ENCODE data around the gene AIFM3. TPM values are rescaled to one million over a fixed set of nuclear protein-coding genes. Genes with fewer than 3 reads are reported as not detected.
"Not testable (repeated sequence)": the region's sequence is repeated elsewhere in the genome, so short reads cannot be mapped to it uniquely, and the experiment has no call there.

AIFM3 gene
- total RNA-seq = 100 to 1,000 TPM; 126 to 184 TPM
- long read RNA-seq, partial matches to known transcripts = 40 of 109 reads
- long read RNA-seq, other reads (novel, unspliced or antisense) = 68 of 109 reads

DNA sequence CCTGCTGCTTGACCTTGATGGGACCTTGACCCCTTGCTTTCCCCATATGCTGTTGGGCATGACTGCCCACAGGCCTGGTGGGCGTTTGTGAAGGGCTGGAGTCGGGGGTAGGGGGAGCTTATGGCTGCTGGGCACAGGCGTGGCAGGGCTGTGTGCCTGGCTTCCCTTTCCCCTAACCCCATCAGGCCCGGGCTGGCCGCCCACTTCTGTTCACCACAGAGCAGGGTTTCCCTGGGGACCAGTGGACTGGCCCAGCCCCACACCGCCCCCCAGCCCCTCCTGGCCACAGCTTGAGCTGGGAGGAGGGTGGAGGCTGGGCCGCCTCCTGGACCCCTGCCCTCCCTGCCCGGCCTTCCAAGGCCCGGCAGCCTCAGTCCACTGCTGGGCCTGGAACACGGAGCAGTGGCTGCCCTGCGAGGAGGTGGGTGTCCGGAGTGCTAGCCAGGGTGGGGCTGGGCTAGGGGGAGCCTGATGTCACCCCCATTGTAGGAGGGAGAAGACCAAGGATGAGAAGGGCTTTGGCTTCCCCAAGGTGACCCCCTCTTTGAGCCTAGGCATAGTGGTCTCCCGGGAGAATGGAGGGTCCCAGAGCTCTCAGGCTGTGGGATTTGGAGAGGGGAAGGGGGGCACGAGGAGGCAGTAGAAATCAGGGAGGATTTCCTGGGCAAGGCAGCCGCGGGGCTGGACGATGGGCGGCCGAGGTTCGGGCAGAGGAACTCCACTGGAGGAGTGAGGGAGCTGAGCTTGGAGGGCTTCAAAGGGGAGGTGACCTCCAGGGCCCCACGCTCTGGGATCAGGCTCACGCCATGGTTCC lies at the start of gene AIFM3:
AIFM3 (plus strand) TSS at position 373 of the 814 bp plus-strand sequence. CDS start 690 bp downstream, outside the sequence.
- no peak for ATAC-seq
- intact Hi-C loops (cut with DNase I, micrococcal nuclease) = no loop called here
- peak in 1 of 2 donors; percentile 31 for DNase-seq

- ATAC-seq (no peak), DNase-seq (no peak)
- intact Hi-C loops (cut with DNase I, micrococcal nuclease) = loop anchor here in 1 of 2 donors (10.0 kb wide), 1 partner anchor 54 kb away; no protein-coding TSS in a partner anchor
These were observed 48.3 kb upstream of the AIFM3 start for GRCh38 chr22:20918663-20919218.

- DNase-seq = no peak
- intact Hi-C loops (cut with DNase I, micrococcal nuclease) = loop anchor here in 1 of 2 donors (10.0 kb wide), 1 partner anchor 55 kb away; no protein-coding TSS in a partner anchor
- no peak for ATAC-seq
These were observed 47.3 kb upstream of the AIFM3 start for GRCh38 chr22:20919718-20920117.

DNA sequence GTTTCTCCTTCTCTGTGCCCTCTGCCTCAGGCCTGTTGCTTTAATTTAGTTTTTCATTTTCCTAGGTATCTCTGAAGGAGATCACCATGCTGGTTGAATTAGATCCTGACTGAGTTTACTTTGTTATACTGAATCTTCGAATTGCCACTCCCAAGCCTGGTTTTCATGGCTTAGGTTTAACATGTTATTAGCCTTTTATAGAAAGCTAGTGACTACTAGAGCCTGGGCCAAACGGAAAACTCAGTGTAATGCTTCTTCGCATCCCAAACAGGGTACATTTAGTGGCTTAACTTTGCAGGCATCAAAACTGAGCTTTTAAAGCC lies 46.2 kb upstream of the AIFM3 start:
- DNase-seq (no peak), ATAC-seq (no peak)
- intact Hi-C loops (cut with DNase I, micrococcal nuclease) = no loop called here

GRCh38 chr22:20922141-20922751 lies 44.8 kb upstream of the AIFM3 start:
- no peak for ATAC-seq
- DNase-seq = no peak
- intact Hi-C loops (cut with DNase I, micrococcal nuclease) = no loop called here

DNA sequence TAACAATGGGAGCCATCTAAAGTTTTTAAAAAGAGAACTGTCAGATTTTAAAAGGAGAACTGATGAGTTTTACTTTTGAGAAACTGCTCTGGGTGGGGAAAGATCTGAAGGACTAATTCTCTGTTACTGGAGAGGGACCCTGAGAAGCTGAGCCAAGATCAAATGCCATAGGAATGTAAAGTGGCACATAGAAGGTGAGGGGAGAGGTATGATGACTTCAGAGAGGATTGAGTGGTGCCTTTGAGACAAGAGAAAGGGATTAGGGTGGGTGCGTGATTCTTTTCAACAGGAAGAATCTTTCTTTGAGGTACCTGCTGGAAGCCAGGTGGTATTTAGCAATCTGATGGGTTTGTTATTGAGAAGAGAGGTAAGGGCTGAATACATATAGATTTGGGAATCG lies 40.8 kb upstream of the AIFM3 start:
- ATAC-seq (no peak), DNase-seq (no peak)
- intact Hi-C loops (cut with DNase I, micrococcal nuclease) = no loop called here

GRCh38 chr22:20927940-20928572 lies 39.0 kb upstream of the AIFM3 start:
- ATAC-seq (no peak), DNase-seq (no peak)
- intact Hi-C loops (cut with DNase I, micrococcal nuclease) = no loop called here

DNA sequence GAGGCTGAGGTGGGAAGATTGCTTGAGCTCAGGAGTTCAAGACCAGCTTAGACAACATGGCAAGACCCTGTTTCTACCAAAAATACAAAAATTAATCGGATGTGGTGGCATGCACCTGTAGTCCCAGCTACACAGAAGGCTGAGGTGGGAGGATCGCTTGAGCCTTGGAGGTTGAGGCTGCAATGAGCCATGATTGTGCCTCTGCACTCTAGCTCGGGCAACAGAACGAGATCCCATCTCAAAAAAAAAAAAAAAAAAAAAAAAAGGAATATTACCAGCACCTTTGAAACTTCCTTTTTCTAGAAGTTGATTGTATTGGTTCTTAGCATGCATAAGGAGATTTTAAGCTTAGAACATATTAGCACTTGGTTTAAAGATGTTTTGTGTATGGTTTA lies 38.5 kb upstream of the AIFM3 start:
- intact Hi-C loops (cut with DNase I, micrococcal nuclease) = no loop called here
- DNase-seq (no peak), ATAC-seq (no peak)

- DNase-seq (no peak), ATAC-seq (no peak)
- intact Hi-C loops (cut with DNase I, micrococcal nuclease) = no loop called here
These were observed 37.1 kb upstream of the AIFM3 start for GRCh38 chr22:20930004-20930403.

- intact Hi-C loops (cut with DNase I, micrococcal nuclease); DNase-seq; ATAC-seq: not testable (repeated sequence)
These were observed 36.6 kb upstream of the AIFM3 start for GRCh38 chr22:20930435-20930834.

DNA sequence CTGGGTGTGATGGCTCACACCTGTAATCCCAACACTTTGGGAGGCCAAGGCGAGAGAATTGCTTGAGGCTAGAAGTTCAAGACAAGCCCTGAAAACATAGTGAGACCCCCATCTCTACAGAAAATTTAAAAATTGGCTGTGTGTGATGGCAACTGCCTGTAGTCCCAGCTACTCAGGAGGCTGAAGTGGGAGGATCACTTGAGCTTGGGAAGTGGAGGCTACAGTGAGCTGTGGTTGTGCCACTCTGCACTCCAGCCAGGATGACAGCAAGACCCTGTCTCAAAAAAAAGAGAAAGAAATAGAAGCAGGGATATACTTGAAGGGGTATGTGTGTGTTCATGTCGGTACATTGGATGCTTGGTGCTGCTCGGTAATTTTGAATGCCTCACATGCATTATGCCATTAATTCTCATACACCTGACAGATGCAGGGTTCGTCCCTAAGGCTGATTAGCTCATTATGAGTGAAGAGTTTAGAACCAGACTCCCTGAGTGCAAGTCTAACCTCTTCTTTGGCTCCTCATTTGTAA lies 35.9 kb upstream of the AIFM3 start:
- intact Hi-C loops (cut with DNase I, micrococcal nuclease) = no loop called here
- DNase-seq (no peak), ATAC-seq (no peak)

GRCh38 chr22:20933910-20934309 lies 33.1 kb upstream of the AIFM3 start:
- intact Hi-C loops (cut with DNase I, micrococcal nuclease) = no loop called here
- DNase-seq (no peak), ATAC-seq (no peak)

DNA sequence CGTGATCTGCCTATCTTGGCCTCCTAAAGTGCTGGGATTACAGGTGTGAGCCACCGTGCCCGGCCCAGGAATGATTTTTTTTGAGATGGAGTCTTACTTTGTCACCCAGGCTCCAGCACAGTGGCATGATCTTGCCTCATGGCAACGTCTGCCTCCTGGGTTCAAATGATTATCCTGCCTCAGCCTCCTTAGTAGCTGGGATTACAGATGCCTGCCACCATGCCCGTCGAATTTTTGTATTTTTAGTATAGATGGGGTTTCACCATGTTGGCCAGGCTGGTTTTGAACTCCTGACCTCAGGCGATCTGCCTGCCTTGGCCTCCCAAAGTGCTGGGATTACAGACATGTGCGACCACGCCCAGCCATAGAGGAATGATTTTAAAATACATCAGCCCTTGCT lies 32.0 kb upstream of the AIFM3 start:
- ATAC-seq; DNase-seq; intact Hi-C loops (cut with DNase I, micrococcal nuclease): not testable (repeated sequence)

- intact Hi-C loops (cut with DNase I, micrococcal nuclease); DNase-seq; ATAC-seq: not testable (repeated sequence)
These were observed 31.1 kb upstream of the AIFM3 start for GRCh38 chr22:20935780-20936539.

GRCh38 chr22:20937031-20937793 lies 29.8 kb upstream of the AIFM3 start:
- ATAC-seq (peak; percentile 92), DNase-seq (peak in 1 of 2 donors; percentile 29)
- intact Hi-C loops (cut with DNase I, micrococcal nuclease) = no loop called here

DNA sequence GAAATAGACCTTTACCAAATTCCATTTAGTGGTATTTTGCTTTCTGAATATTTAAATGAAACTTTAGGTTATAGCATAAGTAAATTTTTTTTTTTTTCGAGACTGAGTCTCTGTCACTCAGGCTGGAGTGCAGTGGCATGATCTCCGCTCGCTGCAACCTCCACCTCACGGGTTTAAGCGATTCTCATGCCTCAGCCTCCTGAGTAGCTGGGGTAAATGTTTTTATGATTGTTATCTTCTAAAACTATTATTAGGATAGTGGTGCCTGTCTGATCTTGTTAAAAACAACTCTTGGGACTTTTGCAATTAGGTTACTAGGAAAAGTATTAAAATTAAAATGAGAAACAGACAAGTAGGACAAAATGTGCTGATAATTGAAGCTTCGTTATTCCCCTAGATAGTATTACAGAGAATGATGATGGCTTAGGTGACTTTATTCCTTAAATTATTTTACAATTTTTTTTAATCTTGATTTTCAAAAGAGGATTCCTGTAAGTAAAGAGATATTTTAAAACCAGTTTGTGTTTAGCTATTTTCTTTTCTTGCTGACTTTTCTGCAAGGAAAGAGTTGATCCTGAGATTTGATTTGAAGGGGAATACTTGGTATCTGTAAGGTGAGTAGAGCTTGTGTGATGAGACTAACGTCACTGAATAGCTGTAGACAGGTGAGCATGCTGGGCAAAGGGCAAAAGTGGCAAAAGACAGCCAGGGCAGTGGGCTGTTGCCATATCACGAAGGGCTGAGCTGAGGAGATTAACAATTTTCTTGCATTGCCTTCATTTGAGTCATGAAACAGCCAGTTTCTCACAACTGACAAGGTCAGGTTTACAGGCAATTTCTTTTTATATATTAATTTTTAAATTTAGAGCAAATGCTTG lies 29.0 kb upstream of the AIFM3 start:
- DNase-seq (no peak), ATAC-seq (peak; percentile 43)
- intact Hi-C loops (cut with DNase I, micrococcal nuclease) = no loop called here
